Measurements from ENCODE around the gene ALOX15.

GRCh38 chr17:4598776-4599504, 42.5 kb downstream of the ALOX15 start:
- TF ChIP-seq CTCF (IDR thresholded peaks at IDR 0.05) (no peak), POLR2A (IDR thresholded peaks at IDR 0.05) (no peak)
